SK-N-SH treated with all-trans-retinoic acid at 6 μM for 48 hours (cell line): ENCODE data around the gene UBXN4.

Source experiments
- ARNTL ChIP-seq: fragments of 450-650 bp; formaldehyde crosslinking; IDR thresholded peaks from 2 replicates; pipeline ENCODE4 v1.5.0; 2020; ENCODE audit warnings: low read depth, mild to moderate bottlenecking, moderate library complexity, borderline replicate concordance
- CREB5 ChIP-seq: fragments of 250-450 bp; sonication (Bioruptor Pico); IDR thresholded peaks from 2 replicates; pipeline ENCODE4 v1.5.1; 2020; ENCODE audit warnings: low read depth, mild to moderate bottlenecking, moderate library complexity
- CSDC2 ChIP-seq: fragments of 250-450 bp; sonication (Bioruptor Pico); IDR thresholded peaks from 2 replicates; pipeline ENCODE4 v1.5.0; 2020; ENCODE audit warnings: mild to moderate bottlenecking, moderate library complexity
- ISL1 ChIP-seq: fragments of 250-450 bp; sonication (Bioruptor Pico); IDR thresholded peaks from 2 replicates; pipeline ENCODE4 v2.1.2; 2022; ENCODE audit warnings: mild to moderate bottlenecking, moderate library complexity
- PATZ1 ChIP-seq: fragments of 250-450 bp; sonication (Bioruptor Pico); IDR thresholded peaks from 2 replicates; pipeline ENCODE4 v1.8.0; 2020; ENCODE audit warnings: mild to moderate bottlenecking, moderate library complexity, borderline replicate concordance
- PPARA ChIP-seq: fragments of 250-450 bp; sonication (Bioruptor Pico); IDR thresholded peaks from 2 replicates; pipeline ENCODE4 v1.5.0; 2020; ENCODE audit warnings: mild to moderate bottlenecking, borderline replicate concordance
- SNAI2 ChIP-seq: fragments of 250-450 bp; sonication (Bioruptor Pico); IDR thresholded peaks from 2 replicates; pipeline ENCODE4 v1.5.0; 2020; ENCODE audit warnings: mild to moderate bottlenecking, moderate library complexity
- TCF4 ChIP-seq: fragments of 250-450 bp; sonication (Bioruptor Pico); IDR thresholded peaks from 2 replicates; pipeline ENCODE4 v1.8.0; 2021; ENCODE audit warnings: mild to moderate bottlenecking, moderate library complexity, borderline replicate concordance
- TSHZ2 ChIP-seq: fragments of 250-450 bp; sonication (Bioruptor Pico); IDR thresholded peaks from 2 replicates; pipeline ENCODE4 v1.5.0; 2020; ENCODE audit warnings: mild to moderate bottlenecking, moderate library complexity
- ZFP3 ChIP-seq: fragments of 250-450 bp; sonication (Bioruptor Pico); IDR thresholded peaks from 2 replicates; pipeline ENCODE4 v1.5.0; 2020; ENCODE audit warnings: mild to moderate bottlenecking, moderate library complexity
- ZFP30 ChIP-seq: fragments of 450-650 bp; formaldehyde crosslinking; IDR thresholded peaks from 2 replicates; pipeline ENCODE4 v1.5.0; 2022; ENCODE audit warnings: mild to moderate bottlenecking, moderate library complexity
- ZNF565 ChIP-seq: fragments of 450-650 bp; formaldehyde crosslinking; conservative IDR thresholded peaks from 2 replicates; pipeline ENCODE4 v1.5.0; 2020; ENCODE audit warnings: low read depth, mild to moderate bottlenecking, moderate library complexity
- ZNF70 ChIP-seq: fragments of 450-650 bp; formaldehyde crosslinking; IDR thresholded peaks from 2 replicates; pipeline ENCODE4 v1.5.0; 2020; ENCODE audit warnings: mild to moderate bottlenecking, moderate library complexity
- ZNF8 ChIP-seq: fragments of 450-650 bp; formaldehyde crosslinking; IDR thresholded peaks from 2 replicates; pipeline ENCODE4 v1.5.0; 2020; ENCODE audit warnings: mild to moderate bottlenecking, moderate library complexity

- TF ChIP-seq CREB5 (CRISPR knock-in tag): no peak
- no peak for TF ChIP-seq ISL1
- no peak for TF ChIP-seq SNAI2
- no peak for TF ChIP-seq ZFP30 (CRISPR knock-in tag)
- TF ChIP-seq ZNF565: no peak
- no peak for TF ChIP-seq CSDC2 (CRISPR knock-in tag)
- TF ChIP-seq PPARA (CRISPR knock-in tag): no peak
- TF ChIP-seq PATZ1 (CRISPR knock-in tag): no peak
- no peak for TF ChIP-seq ZNF8 (CRISPR knock-in tag)
- TF ChIP-seq TCF4 (CRISPR knock-in tag): no peak
- TF ChIP-seq TSHZ2: no peak
- no peak for TF ChIP-seq ARNTL (CRISPR knock-in tag)
- no peak for TF ChIP-seq ZNF70 (CRISPR knock-in tag)
- no peak for TF ChIP-seq ZFP3 (CRISPR knock-in tag)
Observed at GRCh38 chr2:135832891-135833290, 91.2 kb downstream of the UBXN4 start.
